GM23338 (cell line): ENCODE measurements around the gene CELSR3. TPM values are rescaled to one million over a fixed set of nuclear protein-coding genes. Genes with fewer than 3 reads are reported as not detected.

Source experiments
- ATAC-seq: fragments of 200-7000 bp; cut with Tn5 transposase; 3 replicates; pipeline ENCODE4 v1.9.1; 2020
- DNase-seq: peaks from one replicate; pipeline ENCODE4 v3.0.0-alpha.2; 2015; ENCODE audit warnings: low spot score
- H2AFZ ChIP-seq: fragments of 200-600 bp; sonication (generic); 2 replicates; pipeline ENCODE4 v1.8.0; 2016; ENCODE audit warnings: antibody characterized with exemption, mild to moderate bottlenecking, moderate library complexity
- H3F3A ChIP-seq: fragments of 200-600 bp; sonication (generic); replicated peaks from 2 replicates; pipeline ENCODE4 v1.8.0; 2017; ENCODE audit warnings: antibody characterized with exemption, mixed run types, low read depth
- H3K27ac ChIP-seq: fragments of 200-600 bp; sonication (generic); 2 replicates; pipeline ENCODE4 v1.6.1; 2016; ENCODE audit warnings: low read depth
- H3K27me3 ChIP-seq: fragments of 200-600 bp; sonication (generic); 2 replicates; pipeline ENCODE4 v1.8.0; 2016; ENCODE audit warnings: mild to moderate bottlenecking, mixed run types, moderate library complexity; ENCODE audit not compliant: insufficient read depth
- H3K36me3 ChIP-seq: fragments of 200-600 bp; sonication (generic); 2 replicates; pipeline ENCODE4 v1.8.0; 2016; ENCODE audit warnings: mild to moderate bottlenecking; ENCODE audit not compliant: insufficient read depth
- H3K4me1 ChIP-seq: fragments of 200-600 bp; sonication (generic); 2 replicates; pipeline ENCODE4 v1.8.0; 2016; ENCODE audit warnings: mild to moderate bottlenecking, moderate library complexity; ENCODE audit not compliant: insufficient read depth
- H3K4me2 ChIP-seq: fragments of 200-600 bp; sonication (generic); 2 replicates; pipeline ENCODE4 v1.7.1; 2017; ENCODE audit warnings: mixed run types
- H3K4me3 ChIP-seq: fragments of 200-600 bp; sonication (generic); 2 replicates; pipeline ENCODE4 v1.6.1; 2016; ENCODE audit warnings: mixed run types
- H3K79me2 ChIP-seq: fragments of 200-600 bp; sonication (generic); replicated peaks from 2 replicates; pipeline ENCODE4 v1.8.0; 2017; ENCODE audit warnings: mild to moderate bottlenecking; ENCODE audit not compliant: insufficient read depth
- H3K9me2 ChIP-seq: fragments of 200-600 bp; sonication (generic); 2 replicates; pipeline ENCODE4 v1.8.0; 2017; ENCODE audit not compliant: insufficient read depth
- H4K20me1 ChIP-seq: fragments of 200-600 bp; sonication (generic); replicated peaks from 2 replicates; pipeline ENCODE4 v1.8.0; 2017; ENCODE audit warnings: mild to moderate bottlenecking; ENCODE audit not compliant: insufficient read depth
- H3K27ac Mint-ChIP-seq: 2 replicates; pipeline ENCODE4 v1.8.0; 2020; ENCODE audit warnings: inconsistent platforms, mild to moderate bottlenecking, moderate library complexity, mixed read lengths
- H3K27me3 Mint-ChIP-seq: 3 replicates; pipeline ENCODE4 v1.8.0; 2022; ENCODE audit warnings: low read depth, mild to moderate bottlenecking, moderate library complexity, mixed read lengths, inconsistent platforms; ENCODE audit not compliant: insufficient read depth, poor library complexity
- H3K36me3 Mint-ChIP-seq: 3 replicates; pipeline ENCODE4 v1.8.0; 2021; ENCODE audit warnings: low read depth, mild to moderate bottlenecking, inconsistent platforms, moderate library complexity, mixed read lengths
- H3K4me1 Mint-ChIP-seq: 3 replicates; pipeline ENCODE4 v1.8.0; 2020; ENCODE audit warnings: mild to moderate bottlenecking, inconsistent platforms, mixed read lengths
- H3K4me3 Mint-ChIP-seq: 3 replicates; pipeline ENCODE4 v1.8.0; 2021; ENCODE audit warnings: moderate library complexity, mild to moderate bottlenecking, inconsistent platforms, mixed read lengths
- H3K9me3 Mint-ChIP-seq: 3 replicates; pipeline ENCODE4 v1.8.0; 2020; ENCODE audit warnings: moderate library complexity, mild to moderate bottlenecking, inconsistent platforms, mixed read lengths
- CREB1 ChIP-seq: fragments of 250-450 bp; sonication (Bioruptor Pico); IDR thresholded peaks from 2 replicates; pipeline ENCODE4 v1.5.0; 2020; ENCODE audit warnings: low read depth, mild to moderate bottlenecking, moderate library complexity
- CTCF ChIP-seq, 2 experiments: fragments of 200-600 bp in 1 of 2; sonication (generic) in 1 of 2; conservative IDR thresholded peaks; 2 replicates each; pipeline versions ENCODE4 v1.5.1 to v1.6.1; 2016 to 2017; ENCODE audit warnings: antibody characterized with exemption in 2 of 2, low read depth in 2 of 2, mild to moderate bottlenecking in 2 of 2, moderate library complexity in 1 of 2
- EZH2 ChIP-seq: fragments of 200-600 bp; sonication (generic); IDR thresholded peaks from one replicate; pipeline ENCODE4 v1.8.0; 2017; ENCODE audit warnings: antibody characterized with exemption, mild to moderate bottlenecking, low read depth; ENCODE audit not compliant: unreplicated experiment
- EZH2phosphoT487 ChIP-seq: fragments of 200-600 bp; sonication (generic); IDR thresholded peaks from one replicate; pipeline ENCODE4 v1.8.1; 2018; ENCODE audit warnings: antibody characterized with exemption; ENCODE audit not compliant: unreplicated experiment
- JUNB ChIP-seq: IDR thresholded peaks from one replicate; pipeline ENCODE4 v1.6.1; 2016; ENCODE audit warnings: antibody characterized with exemption; ENCODE audit not compliant: unreplicated experiment
- NANOG ChIP-seq: IDR thresholded peaks from 2 replicates; pipeline ENCODE4 v1.6.1; 2016; ENCODE audit warnings: antibody characterized with exemption, borderline replicate concordance
- POLR2AphosphoS5 ChIP-seq: IDR thresholded peaks from 2 replicates; pipeline ENCODE4 v1.6.1; 2016; ENCODE audit warnings: antibody characterized with exemption, low read depth
- STAT1 ChIP-seq: IDR thresholded peaks from one replicate; pipeline ENCODE4 v1.6.1; 2016; ENCODE audit warnings: antibody characterized with exemption; ENCODE audit not compliant: unreplicated experiment
- ZNF114 ChIP-seq: fragments of 250-450 bp; sonication (Bioruptor Pico); IDR thresholded peaks from 2 replicates; pipeline ENCODE4 v1.5.0; 2020; ENCODE audit warnings: mild to moderate bottlenecking, moderate library complexity
- ZNF462 ChIP-seq: fragments of 250-450 bp; sonication (Bioruptor Pico); IDR thresholded peaks from 2 replicates; pipeline ENCODE4 v1.5.0; 2020; ENCODE audit warnings: mild to moderate bottlenecking, moderate library complexity
- polyA plus RNA-seq: library from polyadenylated mRNA; unstranded; fragments of >200 nt; fragmentation: Nextera tagmentation; extraction: Ambion mirVana; gene quantifications from 2 replicates; pipeline ENCODE4 v1.2.1, GENCODE V29; 2016
- total RNA-seq: library from RNA; depleted of rRNA; stranded (reverse); fragments of >200 nt; shearing (Covaris generic); gene quantifications from 2 replicates; pipeline ENCODE4 v1.2.3, GENCODE V29; 2014
- TF ChIP-seq, protein P1 (sequence below): IDR thresholded peaks from 2 replicates; pipeline ENCODE4 v1.6.1; 2016; ENCODE audit warnings: antibody characterized with exemption

Gene CELSR3
- total and polyA plus RNA-seq, 2 experiments from 2014 or later: 7.5 to 33.3 TPM

GRCh38 chr3:48601622-48601994, 61.1 kb downstream of the CELSR3 start (continued):
- TF ChIP-seq, protein P1, sequence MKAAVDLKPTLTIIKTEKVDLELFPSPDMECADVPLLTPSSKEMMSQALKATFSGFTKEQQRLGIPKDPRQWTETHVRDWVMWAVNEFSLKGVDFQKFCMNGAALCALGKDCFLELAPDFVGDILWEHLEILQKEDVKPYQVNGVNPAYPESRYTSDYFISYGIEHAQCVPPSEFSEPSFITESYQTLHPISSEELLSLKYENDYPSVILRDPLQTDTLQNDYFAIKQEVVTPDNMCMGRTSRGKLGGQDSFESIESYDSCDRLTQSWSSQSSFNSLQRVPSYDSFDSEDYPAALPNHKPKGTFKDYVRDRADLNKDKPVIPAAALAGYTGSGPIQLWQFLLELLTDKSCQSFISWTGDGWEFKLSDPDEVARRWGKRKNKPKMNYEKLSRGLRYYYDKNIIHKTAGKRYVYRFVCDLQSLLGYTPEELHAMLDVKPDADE: no peak
- no peak for TF ChIP-seq POLR2AphosphoS5

DNA sequence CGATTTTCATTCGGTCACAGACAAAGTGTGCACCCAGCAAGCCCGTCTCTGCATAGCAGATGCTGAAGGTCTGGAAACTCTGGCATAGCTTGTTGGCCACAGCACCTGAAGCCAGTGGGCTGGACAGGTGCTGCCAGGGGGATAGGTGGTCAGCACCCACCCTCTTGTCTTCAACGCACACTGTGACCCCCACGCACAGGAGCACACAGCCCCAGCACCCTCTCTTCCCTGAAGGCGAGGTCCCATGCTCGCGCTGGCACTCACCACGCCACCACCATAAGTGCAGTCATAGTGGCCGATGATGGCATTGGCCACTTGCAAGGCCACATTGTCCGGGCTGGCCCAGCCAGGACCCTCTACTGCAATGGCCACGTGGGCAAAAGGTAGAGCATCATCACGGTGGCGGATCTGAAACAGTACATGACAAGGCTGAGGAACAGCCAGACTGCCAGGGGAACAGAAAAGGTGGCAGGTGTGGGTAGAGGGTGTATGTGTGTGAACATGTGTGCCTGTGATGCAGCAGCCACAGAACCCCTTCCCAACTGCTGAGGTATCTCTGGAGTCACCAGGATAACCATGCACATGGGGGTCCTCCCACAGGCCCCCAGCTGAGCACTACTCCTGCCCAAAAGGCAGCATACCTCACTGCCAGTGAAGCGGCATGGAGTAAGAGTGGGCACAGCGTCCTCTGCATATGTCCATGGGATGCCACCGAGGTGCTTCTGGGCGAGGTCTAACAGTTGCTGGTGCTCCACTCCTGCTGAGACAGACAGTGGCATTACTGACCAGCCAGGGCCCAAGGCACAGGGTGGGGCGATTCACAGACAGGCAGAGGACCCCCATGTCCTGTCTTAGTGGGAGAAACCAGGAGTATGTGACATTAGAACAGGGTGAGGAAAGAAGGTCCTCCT, 61.7 kb downstream of the CELSR3 start:
- Histone ChIP-seq H3K4me1 (peaks cover 3% of the 10 kb centered on the region; the same call in 1 of the 2 replicates), H3K4me2 (no peak overlapping the region), H4K20me1 (peaks cover 7% of the 10 kb centered on the region), H3K79me2 (peaks cover 9% of the 10 kb centered on the region; the same call in 1 of the 2 replicates), H3F3A (0 out of 2 replicates have a peak, but pooled peaks cover 2% of the 10 kb centered on the region), H3K36me3 (peaks cover 23% of the 10 kb centered on the region), H3K27me3 (no peaks in the 10 kb centered on the region), H3K4me3 (no peak overlapping the region), H3K9me2 (no peaks in the 10 kb centered on the region), H3K27ac (no peak overlapping the region), H2AFZ (no peak overlapping the region)
- no peak for TF ChIP-seq CTCF (conservative IDR thresholded peaks at IDR 0.05; ENCODE audit: low read depth in 2 of 2)
- no peak for TF ChIP-seq EZH2phosphoT487
- no peak for TF ChIP-seq NANOG
- TF ChIP-seq ZNF114 (CRISPR knock-in tag): no peak
- no peak for TF ChIP-seq JUNB
- no peak for TF ChIP-seq EZH2
- no peak for TF ChIP-seq ZNF462 (CRISPR knock-in tag)
- no peak for TF ChIP-seq STAT1
- no peak for TF ChIP-seq CREB1 (CRISPR knock-in tag)
- peaks cover 4% of the 10 kb centered on the region for H3K4me1 Mint-ChIP-seq
- H3K4me3 Mint-ChIP-seq: no peak overlapping the region
- H3K27ac Mint-ChIP-seq: no peak overlapping the region
- no peak for DNase-seq
- H3K36me3 Mint-ChIP-seq: peaks cover 80% of the 10 kb centered on the region
- ATAC-seq: no peak
- H3K27me3 Mint-ChIP-seq: peaks cover 15% of the 10 kb centered on the region
- no peaks in the 10 kb centered on the region for H3K9me3 Mint-ChIP-seq
